Measurements from ENCODE around the gene GPR21. TPM values are rescaled to one million over a fixed set of nuclear protein-coding genes. Genes with fewer than 3 reads are reported as not detected.

GPR21 gene
- total RNA-seq, 1 experiment from 2014 or later: 0.63 TPM

- peaks cover 39% of the 10 kb centered on the region for H3K4me1 Mint-ChIP-seq
- POLR2A ChIA-PET: no interaction called here
Observed at GRCh38 chr9:123000371-123001068, 32.9 kb upstream of the GPR21 start.

More at GRCh38 chr9:123000371-123001068, 32.9 kb upstream of the GPR21 start:
- TF ChIP-seq GRHL2 (CRISPR knock-in tag; IDR thresholded peaks at IDR 0.05; ENCODE audit: insufficient replicate concordance, severe bottlenecking): no peak
- TF ChIP-seq MXD4 (CRISPR knock-in tag; IDR thresholded peaks at IDR 0.05; ENCODE audit: borderline replicate concordance): no peak
- TF ChIP-seq NR1H2 (CRISPR knock-in tag; IDR thresholded peaks at IDR 0.05): no peak
- TF ChIP-seq STAT6 (CRISPR knock-in tag; conservative IDR thresholded peaks at IDR 0.05; ENCODE audit: low read depth): no peak
- TF ChIP-seq ATF1 (CRISPR knock-in tag; IDR thresholded peaks at IDR 0.05): no peak
- TF ChIP-seq ZNF416 (CRISPR knock-in tag; IDR thresholded peaks at IDR 0.05): no peak
- TF ChIP-seq ZNF121 (CRISPR knock-in tag; IDR thresholded peaks at IDR 0.05): no peak
- TF ChIP-seq PRRX2 (CRISPR knock-in tag; IDR thresholded peaks at IDR 0.05): no peak
- no peak for TF ChIP-seq NR3C1 (CRISPR knock-in tag; conservative IDR thresholded peaks at IDR 0.05; ENCODE audit: low read depth)
- TF ChIP-seq TCF7 (CRISPR knock-in tag; IDR thresholded peaks at IDR 0.05; ENCODE audit: low read depth): no peak
- no peak for TF ChIP-seq ESRRA (CRISPR knock-in tag; IDR thresholded peaks at IDR 0.05; ENCODE audit: borderline replicate concordance)
- no peak for TF ChIP-seq ZNF532 (CRISPR knock-in tag; IDR thresholded peaks at IDR 0.05; ENCODE audit: borderline replicate concordance)
- TF ChIP-seq PRDM15 (CRISPR knock-in tag; IDR thresholded peaks at IDR 0.05): no peak
- TF ChIP-seq IRF1 (CRISPR knock-in tag; IDR thresholded peaks at IDR 0.05): no peak
- CTCF ChIA-PET: no interaction called here
- H3K27ac Mint-ChIP-seq: peak overlapping the region; percentile 94
- peak; percentile 71 for ATAC-seq
- peaks cover 40% of the 10 kb centered on the region for H3K36me3 Mint-ChIP-seq
- peak overlapping the region; percentile 51 for H3K4me3 Mint-ChIP-seq
- DNase-seq (ENCODE audit: low spot score): no peak
- H3K9me3 Mint-ChIP-seq: no peaks in the 10 kb centered on the region
- no peaks in the 10 kb centered on the region for H3K27me3 Mint-ChIP-seq (ENCODE audit: low read depth)

All from WTC11 (cell line).